ENCODE results near the gene MYG1. TPM values are rescaled to one million over a fixed set of nuclear protein-coding genes. Genes with fewer than 3 reads are reported as not detected.

Gene MYG1
- total RNA-seq, 1 donor from 2014 or later: 50.1 TPM

- H3K9ac ChIP-seq (ENCODE audit: low read depth in 1 of 3, low read length in 3 of 3): no peak overlapping the region
- peaks cover 0 to 3% (median 0%) of the 10 kb centered on the region in 3 donors for H3K27me3 ChIP-seq (ENCODE audit: control insufficient read depth in 3 of 3, insufficient read depth in 3 of 3, low read length in 3 of 3)
- no peaks in the 10 kb centered on the region for H3K36me3 ChIP-seq (ENCODE audit: control insufficient read depth in 3 of 3, insufficient read depth in 3 of 3, low read length in 3 of 3)
- peaks cover 9 to 14% (median 10%) of the 10 kb centered on the region in 3 donors for H3K4me1 ChIP-seq (ENCODE audit: control insufficient read depth in 3 of 3, insufficient read depth in 3 of 3, low read length in 3 of 3)
- no peak overlapping the region for H3K4me3 ChIP-seq (ENCODE audit: low read length in 3 of 3)
- no peak overlapping the region for H3K27ac ChIP-seq (ENCODE audit: low read depth, low read length)
- no peaks in the 10 kb centered on the region for H3K9me3 ChIP-seq (ENCODE audit: control insufficient read depth in 3 of 3, low read length in 3 of 3)
Measured at GRCh38 chr12:53265783-53266182, 33.7 kb upstream of the MYG1 start.

- Histone ChIP-seq H3K9ac (ENCODE audit: low read depth in 1 of 3, low read length in 3 of 3) (peak overlapping the region; percentile 68 to 82 (median 74)), H3K27ac (ENCODE audit: low read depth, low read length) (no peak overlapping the region)
Measured at GRCh38 chr12:53267306-53267998, 32.0 kb upstream of the MYG1 start.

GRCh38 chr12:53267999-53268629, 31.4 kb upstream of the MYG1 start, which contains the start of gene ESPL1:
ESPL1 (plus strand) TSS chr12:53268299; CDS start chr12:53268767, 468 bp downstream.
- H3K9ac ChIP-seq (ENCODE audit: low read depth in 1 of 3, low read length in 3 of 3): peak within 1 kb of the TSS; percentile 68 to 82 (median 74)
- no peak within 1 kb of the TSS for H3K27ac ChIP-seq (ENCODE audit: low read depth, low read length)
- H3K27me3 ChIP-seq (ENCODE audit: control insufficient read depth in 3 of 3, insufficient read depth in 3 of 3, low read length in 3 of 3): peaks cover 0 to 3% (median 0%) of the 10 kb centered on the region in 3 donors
- peak within 1 kb of the TSS; percentile 89 to 96 (median 94) for H3K4me3 ChIP-seq (ENCODE audit: low read length in 3 of 3)
- no peaks in the 10 kb centered on the region for H3K36me3 ChIP-seq (ENCODE audit: control insufficient read depth in 3 of 3, insufficient read depth in 3 of 3, low read length in 3 of 3)
- peaks cover 9 to 14% (median 10%) of the 10 kb centered on the region in 3 donors for H3K4me1 ChIP-seq (ENCODE audit: control insufficient read depth in 3 of 3, insufficient read depth in 3 of 3, low read length in 3 of 3)
- H3K9me3 ChIP-seq (ENCODE audit: control insufficient read depth in 3 of 3, low read length in 3 of 3): no peaks in the 10 kb centered on the region

More at GRCh38 chr12:53267306-53267998, 32.0 kb upstream of the MYG1 start:
- Histone ChIP-seq H3K27me3 (ENCODE audit: control insufficient read depth in 3 of 3, insufficient read depth in 3 of 3, low read length in 3 of 3) (peaks cover 0 to 3% (median 0%) of the 10 kb centered on the region in 3 donors), H3K9me3 (ENCODE audit: control insufficient read depth in 3 of 3, low read length in 3 of 3) (no peaks in the 10 kb centered on the region), H3K36me3 (ENCODE audit: control insufficient read depth in 3 of 3, insufficient read depth in 3 of 3, low read length in 3 of 3) (no peaks in the 10 kb centered on the region), H3K4me3 (ENCODE audit: low read length in 3 of 3) (peak overlapping the region; percentile 89 to 96 (median 94)), H3K4me1 (ENCODE audit: control insufficient read depth in 3 of 3, insufficient read depth in 3 of 3, low read length in 3 of 3) (peaks cover 9 to 14% (median 10%) of the 10 kb centered on the region in 3 donors)

DNA sequence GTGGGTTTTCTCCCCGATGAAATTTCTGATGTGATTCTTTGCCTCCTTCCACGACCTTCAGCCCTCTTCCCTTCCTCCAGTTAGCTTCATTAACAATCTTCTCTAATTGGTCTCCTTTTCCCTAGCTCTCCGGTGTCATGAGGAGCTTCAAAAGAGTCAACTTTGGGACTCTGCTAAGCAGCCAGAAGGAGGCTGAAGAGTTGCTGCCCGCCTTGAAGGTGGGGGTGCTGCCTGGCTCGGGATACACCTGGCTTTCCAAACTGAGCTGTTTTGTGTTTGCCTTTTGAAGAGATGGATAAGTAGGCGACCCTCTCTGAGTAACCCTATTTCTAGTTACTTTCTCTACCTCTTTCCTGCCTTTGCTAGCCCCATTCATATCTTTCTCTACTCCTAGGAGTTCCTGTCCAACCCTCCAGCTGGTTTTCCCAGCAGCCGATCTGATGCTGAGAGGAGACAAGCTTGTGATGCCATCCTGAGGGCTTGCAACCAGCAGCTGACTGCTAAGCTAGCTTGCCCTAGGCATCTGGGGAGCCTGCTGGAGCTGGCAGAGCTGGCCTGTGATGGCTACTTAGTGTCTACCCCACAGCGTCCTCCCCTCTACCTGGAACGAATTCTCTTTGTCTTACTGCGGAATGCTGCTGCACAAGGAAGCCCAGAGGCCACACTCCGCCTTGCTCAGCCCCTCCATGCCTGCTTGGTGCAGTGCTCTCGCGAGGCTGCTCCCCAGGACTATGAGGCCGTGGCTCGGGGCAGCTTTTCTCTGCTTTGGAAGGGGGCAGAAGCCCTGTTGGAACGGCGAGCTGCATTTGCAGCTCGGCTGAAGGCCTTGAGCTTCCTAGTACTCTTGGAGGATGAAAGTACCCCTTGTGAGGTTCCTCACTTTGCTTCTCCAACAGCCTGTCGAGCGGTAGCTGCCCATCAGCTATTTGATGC, 30.6 kb upstream of the MYG1 start:
- Histone ChIP-seq H3K4me3 (ENCODE audit: low read length in 3 of 3) (peak overlapping the region; percentile 89 to 96 (median 94)), H3K27ac (ENCODE audit: low read depth, low read length) (no peak overlapping the region)

DNA sequence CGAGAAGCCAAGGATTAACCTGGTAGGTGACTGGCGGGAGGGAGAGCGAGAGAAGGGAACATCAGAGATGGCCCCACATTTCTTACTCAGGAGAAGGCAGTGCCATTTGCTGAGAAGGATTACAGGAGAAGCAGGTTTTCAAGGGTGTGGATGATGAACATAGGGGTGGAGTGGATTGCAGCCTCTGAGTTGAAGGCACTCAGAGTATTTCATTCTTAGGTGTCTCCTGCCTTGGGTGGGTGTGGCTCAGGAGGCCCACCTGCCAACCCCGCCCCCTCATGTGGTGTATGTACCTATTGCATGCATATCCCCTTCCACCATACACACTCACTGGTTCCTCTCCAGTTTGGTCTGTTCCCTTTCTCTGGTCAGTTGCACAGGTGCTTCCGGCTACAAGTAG, 25.1 kb upstream of the MYG1 start:
- Histone ChIP-seq H3K9ac (ENCODE audit: low read depth in 1 of 3, low read length in 3 of 3) (no peak overlapping the region), H3K4me3 (ENCODE audit: low read length in 3 of 3) (no peak overlapping the region), H3K27me3 (ENCODE audit: control insufficient read depth in 3 of 3, insufficient read depth in 3 of 3, low read length in 3 of 3) (peaks cover 0 to 3% (median 0%) of the 10 kb centered on the region in 3 donors), H3K4me1 (ENCODE audit: control insufficient read depth in 3 of 3, insufficient read depth in 3 of 3, low read length in 3 of 3) (no peaks in the 10 kb centered on the region), H3K9me3 (ENCODE audit: control insufficient read depth in 3 of 3, low read length in 3 of 3) (no peaks in the 10 kb centered on the region), H3K36me3 (ENCODE audit: control insufficient read depth in 3 of 3, insufficient read depth in 3 of 3, low read length in 3 of 3) (no peaks in the 10 kb centered on the region), H3K27ac (ENCODE audit: low read depth, low read length) (no peak overlapping the region)

More for the DNA sequence above, 30.6 kb upstream of the MYG1 start:
- Histone ChIP-seq H3K36me3 (ENCODE audit: control insufficient read depth in 3 of 3, insufficient read depth in 3 of 3, low read length in 3 of 3) (no peaks in the 10 kb centered on the region), H3K9me3 (ENCODE audit: control insufficient read depth in 3 of 3, low read length in 3 of 3) (no peaks in the 10 kb centered on the region), H3K27me3 (ENCODE audit: control insufficient read depth in 3 of 3, insufficient read depth in 3 of 3, low read length in 3 of 3) (peaks cover 0 to 3% (median 0%) of the 10 kb centered on the region in 3 donors), H3K4me1 (ENCODE audit: control insufficient read depth in 3 of 3, insufficient read depth in 3 of 3, low read length in 3 of 3) (peaks cover 9 to 14% (median 10%) of the 10 kb centered on the region in 3 donors), H3K9ac (ENCODE audit: low read depth in 1 of 3, low read length in 3 of 3) (peak overlapping the region; percentile 68 to 82 (median 74))

GRCh38 chr12:53276511-53276910, 23.0 kb upstream of the MYG1 start:
- Histone ChIP-seq H3K36me3 (ENCODE audit: control insufficient read depth in 3 of 3, insufficient read depth in 3 of 3, low read length in 3 of 3) (no peaks in the 10 kb centered on the region), H3K4me3 (ENCODE audit: low read length in 3 of 3) (no peak overlapping the region), H3K27ac (ENCODE audit: low read depth, low read length) (no peak overlapping the region), H3K4me1 (ENCODE audit: control insufficient read depth in 3 of 3, insufficient read depth in 3 of 3, low read length in 3 of 3) (no peaks in the 10 kb centered on the region), H3K27me3 (ENCODE audit: control insufficient read depth in 3 of 3, insufficient read depth in 3 of 3, low read length in 3 of 3) (no peaks in the 10 kb centered on the region), H3K9me3 (ENCODE audit: control insufficient read depth in 3 of 3, low read length in 3 of 3) (no peaks in the 10 kb centered on the region), H3K9ac (ENCODE audit: low read depth in 1 of 3, low read length in 3 of 3) (no peak overlapping the region)

- no peaks in the 10 kb centered on the region for H3K36me3 ChIP-seq (ENCODE audit: control insufficient read depth in 3 of 3, insufficient read depth in 3 of 3, low read length in 3 of 3)
- H3K4me3 ChIP-seq (ENCODE audit: low read length in 3 of 3): no peak overlapping the region
- H3K27ac ChIP-seq (ENCODE audit: low read depth, low read length): no peak overlapping the region
- no peaks in the 10 kb centered on the region for H3K4me1 ChIP-seq (ENCODE audit: control insufficient read depth in 3 of 3, insufficient read depth in 3 of 3, low read length in 3 of 3)
- H3K9ac ChIP-seq (ENCODE audit: low read depth in 1 of 3, low read length in 3 of 3): no peak overlapping the region
- no peaks in the 10 kb centered on the region for H3K9me3 ChIP-seq (ENCODE audit: control insufficient read depth in 3 of 3, low read length in 3 of 3)
- no peaks in the 10 kb centered on the region for H3K27me3 ChIP-seq (ENCODE audit: control insufficient read depth in 3 of 3, insufficient read depth in 3 of 3, low read length in 3 of 3)
Measured at GRCh38 chr12:53277981-53278380, 21.5 kb upstream of the MYG1 start.

DNA sequence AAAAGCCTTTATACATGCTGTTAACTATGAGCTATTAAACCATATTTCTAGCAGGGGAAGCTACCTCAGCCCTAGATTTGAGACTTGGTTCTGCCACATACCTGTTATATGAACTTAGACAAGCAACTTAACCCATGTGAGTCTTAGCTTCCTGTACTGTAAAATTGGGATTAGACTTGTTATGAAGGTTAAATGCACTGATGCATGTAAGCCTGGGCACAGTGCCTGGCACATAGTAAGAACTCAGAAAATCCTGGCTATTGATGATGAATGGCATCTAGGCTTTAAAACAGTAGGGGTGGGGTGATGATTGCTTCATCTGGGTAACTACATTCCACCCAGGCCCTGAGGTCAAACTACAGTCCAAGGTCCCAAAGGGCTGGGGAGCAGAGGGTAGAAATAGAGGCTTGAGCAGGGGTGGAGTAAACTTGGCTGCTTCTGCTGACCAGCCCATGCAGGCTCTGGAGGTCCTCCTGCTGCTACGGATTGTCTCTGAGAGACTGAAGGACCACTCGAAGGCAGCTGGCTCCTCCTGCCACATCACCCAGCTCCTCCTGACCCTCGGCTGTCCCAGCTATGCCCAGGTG, 20.1 kb upstream of the MYG1 start:
- Histone ChIP-seq H3K36me3 (ENCODE audit: control insufficient read depth in 3 of 3, insufficient read depth in 3 of 3, low read length in 3 of 3) (no peaks in the 10 kb centered on the region), H3K4me3 (ENCODE audit: low read length in 3 of 3) (no peak overlapping the region), H3K27me3 (ENCODE audit: control insufficient read depth in 3 of 3, insufficient read depth in 3 of 3, low read length in 3 of 3) (no peaks in the 10 kb centered on the region), H3K27ac (ENCODE audit: low read depth, low read length) (no peak overlapping the region), H3K9me3 (ENCODE audit: control insufficient read depth in 3 of 3, low read length in 3 of 3) (no peaks in the 10 kb centered on the region), H3K4me1 (ENCODE audit: control insufficient read depth in 3 of 3, insufficient read depth in 3 of 3, low read length in 3 of 3) (no peaks in the 10 kb centered on the region), H3K9ac (ENCODE audit: low read depth in 1 of 3, low read length in 3 of 3) (no peak overlapping the region)

DNA sequence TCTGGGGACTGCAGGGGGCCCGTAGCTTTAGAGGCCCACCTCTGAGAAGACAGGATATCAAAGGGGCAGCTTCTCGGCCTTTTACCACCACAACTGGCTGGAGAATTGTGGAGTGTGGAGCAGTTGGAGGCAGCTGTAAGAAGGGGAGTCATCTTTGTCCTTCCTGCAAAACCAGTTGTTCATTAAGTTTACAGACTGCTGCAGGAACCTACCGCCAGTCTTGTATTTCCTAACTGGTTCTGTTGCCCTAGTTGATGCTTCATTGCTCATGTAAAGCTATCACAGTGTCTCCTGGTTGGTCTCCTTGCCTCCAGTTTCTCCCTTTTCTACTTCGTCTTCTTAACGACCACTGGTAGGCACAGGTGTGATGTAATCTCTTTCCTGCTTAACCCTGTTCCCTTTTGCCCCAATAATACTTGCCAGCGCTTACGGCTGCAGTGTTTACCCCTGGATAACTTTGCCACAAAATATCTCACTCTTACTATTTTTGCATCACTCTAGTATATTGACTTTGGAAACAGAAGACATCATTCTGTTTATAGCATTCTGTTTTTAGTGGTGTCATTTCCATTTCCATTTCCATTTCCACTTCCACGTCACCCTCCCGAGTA, 19.5 kb upstream of the MYG1 start:
- Histone ChIP-seq H3K36me3 (ENCODE audit: control insufficient read depth in 3 of 3, insufficient read depth in 3 of 3, low read length in 3 of 3) (no peaks in the 10 kb centered on the region), H3K27ac (ENCODE audit: low read depth, low read length) (no peak overlapping the region), H3K4me1 (ENCODE audit: control insufficient read depth in 3 of 3, insufficient read depth in 3 of 3, low read length in 3 of 3) (no peaks in the 10 kb centered on the region), H3K9me3 (ENCODE audit: control insufficient read depth in 3 of 3, low read length in 3 of 3) (no peaks in the 10 kb centered on the region), H3K4me3 (ENCODE audit: low read length in 3 of 3) (no peak overlapping the region), H3K27me3 (ENCODE audit: control insufficient read depth in 3 of 3, insufficient read depth in 3 of 3, low read length in 3 of 3) (no peaks in the 10 kb centered on the region), H3K9ac (ENCODE audit: low read depth in 1 of 3, low read length in 3 of 3) (no peak overlapping the region)

Measured in skeletal muscle tissue (tissue), 4 donors.